Stimulated activated naive CD8-positive, alpha-beta T cell treated with anti-CD3 and anti-CD28 coated beads, Interleukin-15, Interleukin-2, amounts not matched to agents 100 ng/mL and 50 ng/mL, for 24 hours (primary cell): Measurements from ENCODE around the gene EFNB2.
A peak's percentile ranks its signal among the peaks of the same experiment; 100 is the strongest.

Source experiments
- H3K27ac Mint-ChIP-seq: one replicate; pipeline ENCODE4 v1.8.0; 2021; ENCODE audit warnings: mild to moderate bottlenecking, mixed read lengths
- H3K27me3 Mint-ChIP-seq: one replicate; pipeline ENCODE4 v1.8.0; 2021; ENCODE audit warnings: mixed read lengths
- H3K36me3 Mint-ChIP-seq: one replicate; pipeline ENCODE4 v1.8.0; 2021; ENCODE audit warnings: low read depth, mixed read lengths
- H3K4me1 Mint-ChIP-seq: one replicate; pipeline ENCODE4 v1.8.0; 2021; ENCODE audit warnings: low read depth, mixed read lengths
- H3K4me3 Mint-ChIP-seq: one replicate; pipeline ENCODE4 v1.8.0; 2021; ENCODE audit warnings: mild to moderate bottlenecking, mixed read lengths
- H3K9me3 Mint-ChIP-seq: one replicate; pipeline ENCODE4 v1.8.0; 2021; ENCODE audit warnings: mixed read lengths

EFNB2 gene

DNA sequence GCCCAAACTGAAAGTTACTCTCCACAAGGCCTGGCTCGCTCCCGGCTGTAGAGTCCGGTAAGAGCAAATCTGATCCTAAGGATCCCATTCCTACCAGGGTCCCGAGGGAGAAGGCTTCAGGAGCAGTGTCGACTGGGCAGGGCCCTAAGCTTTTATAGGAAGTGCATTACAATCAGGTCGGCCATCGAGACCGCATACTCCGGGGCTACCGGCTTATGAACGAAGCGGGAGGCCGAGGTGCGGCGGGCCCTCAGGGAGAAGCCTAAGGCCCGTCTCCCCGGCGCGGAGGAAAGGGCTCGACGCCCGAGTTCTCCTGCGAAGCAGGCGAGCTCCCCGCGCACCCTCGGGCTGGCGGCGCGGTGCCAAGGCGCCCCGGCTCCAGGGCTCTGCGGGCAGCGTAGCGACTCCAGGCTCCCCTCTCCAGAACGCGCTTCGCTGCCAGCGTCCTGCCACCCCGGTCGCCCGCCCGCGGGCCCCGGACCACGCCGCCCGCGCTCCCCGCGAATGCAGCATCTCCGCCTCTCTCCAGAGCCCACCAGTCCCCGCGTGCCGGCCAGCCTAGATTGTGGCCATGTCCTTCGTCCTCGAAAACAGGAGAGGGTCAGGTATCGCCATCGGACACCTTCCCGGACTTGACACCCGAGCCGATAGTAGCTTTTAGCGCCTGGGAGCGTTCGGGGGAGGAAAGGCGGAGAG lies 1.4 kb downstream of the EFNB2 start:
- Mint-ChIP-seq H3K4me3 (peak overlapping the region; percentile 57), H3K9me3 (no peaks in the 10 kb centered on the region), H3K4me1 (peaks cover 22% of the 10 kb centered on the region), H3K36me3 (no peaks in the 10 kb centered on the region), H3K27ac (no peak overlapping the region), H3K27me3 (peaks cover 44% of the 10 kb centered on the region)

DNA sequence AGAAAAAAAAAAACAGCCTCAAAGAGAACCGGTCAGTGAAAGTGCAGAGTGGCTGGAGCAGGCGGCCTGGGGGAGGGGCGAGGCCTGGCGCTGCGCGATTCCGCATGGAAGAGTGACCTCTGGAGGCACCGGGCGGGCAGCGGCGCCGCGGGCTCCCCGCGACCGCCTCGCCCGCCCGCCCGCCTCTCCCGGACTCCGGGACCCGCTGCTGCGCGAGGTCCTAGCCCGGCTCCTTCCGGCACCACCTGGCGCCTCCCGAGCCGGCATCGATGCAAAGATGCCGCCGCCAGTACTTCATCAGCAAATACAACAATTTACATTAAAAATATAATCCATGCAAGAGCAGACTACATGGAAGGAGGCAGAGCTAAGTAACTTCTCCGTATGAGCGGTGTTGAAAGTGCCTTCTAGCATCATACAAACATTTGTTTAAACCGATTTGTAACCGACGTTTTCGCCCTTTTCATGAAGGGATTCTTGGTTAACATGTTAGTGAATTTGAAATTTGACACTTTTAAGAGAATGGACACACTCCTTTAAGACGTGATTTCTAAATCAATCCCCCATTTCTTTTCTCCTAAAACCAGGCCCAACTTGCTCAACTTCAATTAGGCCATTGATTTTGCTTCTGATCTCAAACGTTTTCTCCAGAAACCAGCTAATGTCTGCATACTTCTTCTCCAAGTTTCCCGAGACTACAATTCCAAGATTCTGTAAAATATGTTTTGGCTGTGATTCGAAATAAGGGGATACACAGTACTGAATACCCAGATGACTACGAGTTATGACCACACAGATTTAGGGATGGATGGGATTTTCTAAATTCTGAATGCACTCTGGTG lies 2.1 kb downstream of the EFNB2 start:
- Mint-ChIP-seq H3K27ac (no peak overlapping the region), H3K36me3 (no peaks in the 10 kb centered on the region), H3K27me3 (peaks cover 50% of the 10 kb centered on the region), H3K4me3 (peak overlapping the region; percentile 57), H3K9me3 (no peaks in the 10 kb centered on the region), H3K4me1 (peaks cover 22% of the 10 kb centered on the region)

GRCh38 chr13:106532111-106532929 lies 3.1 kb downstream of the EFNB2 start:
- Mint-ChIP-seq H3K4me3 (peak overlapping the region; percentile 30), H3K4me1 (peaks cover 22% of the 10 kb centered on the region), H3K27ac (no peak overlapping the region), H3K27me3 (peaks cover 58% of the 10 kb centered on the region), H3K36me3 (no peaks in the 10 kb centered on the region), H3K9me3 (no peaks in the 10 kb centered on the region)

GRCh38 chr13:106530980-106531481 lies 4.4 kb downstream of the EFNB2 start:
- Mint-ChIP-seq H3K36me3 (no peaks in the 10 kb centered on the region), H3K4me1 (peaks cover 14% of the 10 kb centered on the region), H3K4me3 (no peak overlapping the region), H3K27ac (no peak overlapping the region), H3K27me3 (peaks cover 66% of the 10 kb centered on the region), H3K9me3 (no peaks in the 10 kb centered on the region)

DNA sequence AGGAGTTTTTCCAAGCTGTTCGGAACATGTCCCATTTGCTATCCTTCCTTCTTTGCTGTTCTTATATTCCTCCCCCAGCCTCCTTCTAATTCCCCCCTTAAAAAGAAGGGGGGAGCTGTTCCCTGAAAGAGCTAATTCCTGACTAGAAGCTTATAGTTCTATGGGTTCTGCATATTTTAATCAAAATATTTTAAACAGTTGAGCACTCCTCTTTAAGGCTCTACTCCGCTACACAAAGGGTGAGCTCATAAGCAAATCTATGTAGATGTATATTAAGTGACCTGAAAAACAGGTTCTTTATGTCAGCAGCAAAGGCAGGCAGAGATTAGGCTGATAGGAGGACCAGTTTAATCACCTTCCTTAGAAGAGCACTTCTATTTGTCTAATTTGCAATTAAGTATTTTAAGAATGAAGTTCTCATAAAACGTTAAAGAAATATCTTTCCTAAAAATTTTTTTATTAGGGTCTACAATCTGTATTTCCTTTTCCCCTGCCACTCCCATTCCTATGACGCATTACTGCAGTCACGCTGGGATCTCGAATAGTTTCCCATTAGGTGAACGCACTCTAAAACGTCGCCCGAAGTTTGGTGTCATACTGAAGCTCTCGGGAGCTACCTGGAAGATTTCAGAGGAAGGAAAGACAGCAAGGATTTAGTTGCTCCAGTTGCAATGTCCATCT lies 5.2 kb downstream of the EFNB2 start:
- no peaks in the 10 kb centered on the region for H3K9me3 Mint-ChIP-seq
- no peak overlapping the region for H3K4me3 Mint-ChIP-seq
- peaks cover 14% of the 10 kb centered on the region for H3K4me1 Mint-ChIP-seq
- H3K27ac Mint-ChIP-seq: no peak overlapping the region
- peaks cover 71% of the 10 kb centered on the region for H3K27me3 Mint-ChIP-seq
- H3K36me3 Mint-ChIP-seq: no peaks in the 10 kb centered on the region

DNA sequence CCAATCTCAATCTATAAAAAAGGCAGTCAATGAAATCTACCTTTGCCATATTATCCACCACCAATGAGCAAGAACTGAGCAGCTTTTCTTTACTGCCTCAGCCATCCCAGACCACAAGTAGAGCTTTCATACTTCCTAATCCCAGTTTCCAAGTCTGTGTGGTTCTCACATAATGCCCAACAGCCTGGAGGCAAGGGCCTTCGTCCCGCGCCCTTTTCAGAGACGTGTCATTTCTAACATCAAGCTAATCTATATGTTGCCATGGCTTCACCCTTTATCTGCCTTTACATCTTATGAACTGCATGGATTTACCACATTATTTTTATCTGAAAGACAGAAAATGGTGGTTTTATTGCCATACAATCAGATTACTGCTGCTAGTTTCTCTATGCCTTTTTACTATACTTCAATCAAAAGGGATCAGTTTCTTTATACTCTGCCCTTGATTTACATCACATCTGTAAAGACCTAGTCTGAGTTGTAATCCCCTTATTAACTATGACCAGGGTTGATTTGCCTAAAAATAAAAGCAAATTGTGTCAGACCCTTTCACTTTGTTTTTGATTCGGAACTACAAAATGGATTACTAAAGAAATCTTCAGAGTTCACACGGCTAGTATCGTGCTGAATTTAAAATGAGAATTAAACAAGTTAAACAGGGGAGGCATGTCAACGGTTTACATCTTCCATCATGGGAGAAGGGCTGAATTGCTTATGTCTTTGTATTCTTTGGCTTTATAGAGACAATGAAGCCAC lies 5.9 kb downstream of the EFNB2 start:
- H3K4me3 Mint-ChIP-seq: no peak overlapping the region
- peaks cover 14% of the 10 kb centered on the region for H3K4me1 Mint-ChIP-seq
- no peaks in the 10 kb centered on the region for H3K36me3 Mint-ChIP-seq
- H3K27me3 Mint-ChIP-seq: peaks cover 71% of the 10 kb centered on the region
- H3K9me3 Mint-ChIP-seq: no peaks in the 10 kb centered on the region
- no peak overlapping the region for H3K27ac Mint-ChIP-seq

DNA sequence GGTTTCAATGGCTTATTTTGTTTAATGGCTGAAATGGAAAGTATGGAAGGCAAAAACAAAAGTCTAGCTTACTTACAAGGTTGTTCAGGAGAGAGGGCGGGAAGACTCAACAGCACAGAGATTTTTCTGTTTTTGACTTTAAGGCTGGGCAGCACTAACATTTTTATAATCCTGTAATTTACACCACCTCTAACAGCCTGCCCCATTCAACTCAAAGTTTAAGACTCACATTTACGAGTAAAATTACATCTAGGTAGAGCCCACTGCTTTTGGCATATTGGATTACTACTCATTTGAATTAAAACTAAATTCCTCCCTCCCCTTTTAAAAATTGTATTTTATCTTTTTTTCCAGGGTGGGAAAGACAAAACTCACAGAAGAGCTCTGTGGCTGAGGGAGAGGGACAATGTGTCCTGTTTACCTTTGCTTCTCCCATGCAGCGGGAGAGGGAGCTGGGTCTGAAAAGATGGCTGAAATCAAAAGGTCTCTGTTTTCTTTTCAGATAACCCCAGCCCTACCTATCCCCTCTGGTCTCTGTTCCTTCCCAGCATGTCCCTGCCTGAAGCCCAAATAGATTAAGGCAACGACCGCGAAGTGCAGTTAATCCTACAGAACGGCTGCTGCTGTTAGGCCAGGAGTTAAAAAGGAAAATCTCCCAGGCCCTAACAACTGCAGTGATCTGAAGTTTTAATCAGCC lies 6.6 kb downstream of the EFNB2 start:
- no peaks in the 10 kb centered on the region for H3K36me3 Mint-ChIP-seq
- H3K27me3 Mint-ChIP-seq: peaks cover 72% of the 10 kb centered on the region
- H3K9me3 Mint-ChIP-seq: no peaks in the 10 kb centered on the region

DNA sequence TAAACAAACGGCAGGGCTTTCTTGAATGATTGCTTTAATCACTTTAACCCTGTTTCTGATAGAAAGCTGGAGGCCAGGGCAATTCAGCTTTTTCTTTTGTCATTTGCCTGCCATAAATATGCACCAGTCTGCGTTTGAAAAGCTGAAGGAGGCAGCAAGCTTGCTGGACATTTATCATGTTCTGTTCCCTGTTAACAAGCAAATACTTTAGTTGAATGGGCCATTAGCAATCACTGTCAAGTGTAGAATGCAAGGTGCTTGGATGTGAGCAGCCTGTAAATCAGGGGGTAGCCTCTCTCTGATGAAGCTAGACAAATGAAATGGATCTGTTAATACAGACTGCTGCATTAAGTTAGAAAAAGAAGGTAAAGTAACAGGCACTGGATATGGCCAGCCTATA lies 7.6 kb downstream of the EFNB2 start:
- no peaks in the 10 kb centered on the region for H3K9me3 Mint-ChIP-seq
- no peak overlapping the region for H3K27ac Mint-ChIP-seq
- no peak overlapping the region for H3K4me3 Mint-ChIP-seq
- H3K4me1 Mint-ChIP-seq: peaks cover 4% of the 10 kb centered on the region
- peaks cover 74% of the 10 kb centered on the region for H3K27me3 Mint-ChIP-seq
- no peaks in the 10 kb centered on the region for H3K36me3 Mint-ChIP-seq

More for the DNA sequence above, 6.6 kb downstream of the EFNB2 start:
- Mint-ChIP-seq H3K27ac (no peak overlapping the region), H3K4me1 (peaks cover 12% of the 10 kb centered on the region), H3K4me3 (no peak overlapping the region)

DNA sequence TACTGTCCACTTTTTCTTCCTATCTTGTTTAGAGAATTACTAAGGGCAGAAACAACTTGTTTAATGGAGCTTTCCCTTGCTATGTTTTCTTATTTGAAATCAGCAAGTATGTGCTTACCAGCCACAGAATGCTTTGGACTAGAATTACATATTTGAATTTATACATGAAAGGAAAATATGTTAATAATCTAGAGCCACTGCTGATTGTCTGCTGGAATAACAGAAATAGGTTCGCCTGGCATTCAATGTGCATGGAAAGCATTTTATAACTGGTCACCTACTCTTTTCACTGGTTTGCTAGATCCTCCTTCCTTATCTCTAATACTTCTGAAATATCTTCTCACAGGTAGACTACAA lies 8.0 kb downstream of the EFNB2 start:
- H3K27me3 Mint-ChIP-seq: peaks cover 73% of the 10 kb centered on the region
- H3K4me3 Mint-ChIP-seq: no peak overlapping the region
- H3K9me3 Mint-ChIP-seq: no peaks in the 10 kb centered on the region
- no peaks in the 10 kb centered on the region for H3K36me3 Mint-ChIP-seq
- H3K4me1 Mint-ChIP-seq: no peaks in the 10 kb centered on the region
- no peak overlapping the region for H3K27ac Mint-ChIP-seq

DNA sequence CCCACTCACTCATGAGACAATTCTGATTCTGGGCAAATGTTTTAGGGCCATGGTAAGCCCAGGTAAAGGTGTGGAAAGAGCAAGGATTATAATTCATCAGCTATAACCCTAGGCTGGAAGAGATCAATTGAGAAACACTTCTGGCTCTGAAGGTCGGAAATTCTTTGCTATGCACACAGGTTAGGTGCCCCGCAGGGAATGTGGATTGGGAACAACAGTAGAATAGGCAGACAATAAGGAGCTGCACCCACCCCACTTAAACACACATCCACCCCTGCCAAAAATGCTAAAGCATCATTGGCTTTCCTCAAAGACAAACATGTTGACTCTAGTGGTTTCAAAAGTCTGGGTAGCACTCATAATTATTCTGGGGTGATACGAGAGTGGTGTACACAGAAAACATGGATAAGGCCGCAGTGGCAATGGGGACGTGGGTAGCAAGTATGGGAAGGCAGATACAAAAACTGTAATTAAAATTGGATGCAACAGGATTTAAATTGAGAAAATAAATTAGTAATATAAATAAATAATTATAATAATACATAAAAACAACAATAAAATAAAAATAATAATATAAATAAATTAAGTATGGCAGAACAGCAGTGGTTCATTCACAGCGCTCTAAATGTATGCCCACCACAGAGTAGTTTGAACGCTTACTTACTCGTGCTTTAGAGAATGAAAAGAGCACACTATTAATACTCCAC lies 8.6 kb downstream of the EFNB2 start:
- H3K4me3 Mint-ChIP-seq: no peak overlapping the region
- peaks cover 71% of the 10 kb centered on the region for H3K27me3 Mint-ChIP-seq
- H3K36me3 Mint-ChIP-seq: no peaks in the 10 kb centered on the region
- H3K4me1 Mint-ChIP-seq: no peaks in the 10 kb centered on the region
- H3K27ac Mint-ChIP-seq: no peak overlapping the region
- H3K9me3 Mint-ChIP-seq: no peaks in the 10 kb centered on the region

GRCh38 chr13:106525865-106526264 lies 9.6 kb downstream of the EFNB2 start:
- Mint-ChIP-seq H3K36me3 (no peaks in the 10 kb centered on the region), H3K9me3 (no peaks in the 10 kb centered on the region), H3K27ac (no peak overlapping the region), H3K27me3 (peaks cover 68% of the 10 kb centered on the region), H3K4me3 (no peak overlapping the region), H3K4me1 (no peaks in the 10 kb centered on the region)

- peaks cover 51% of the 10 kb centered on the region for H3K27me3 Mint-ChIP-seq
- H3K27ac Mint-ChIP-seq: no peak overlapping the region
- no peaks in the 10 kb centered on the region for H3K4me1 Mint-ChIP-seq
- H3K4me3 Mint-ChIP-seq: no peak overlapping the region
- H3K9me3 Mint-ChIP-seq: no peaks in the 10 kb centered on the region
- no peaks in the 10 kb centered on the region for H3K36me3 Mint-ChIP-seq
These were observed 11.4 kb downstream of the EFNB2 start for GRCh38 chr13:106524108-106524507.

- H3K27ac Mint-ChIP-seq: no peak overlapping the region
- H3K4me3 Mint-ChIP-seq: no peak overlapping the region
- no peaks in the 10 kb centered on the region for H3K4me1 Mint-ChIP-seq
- H3K27me3 Mint-ChIP-seq: peaks cover 48% of the 10 kb centered on the region
- H3K9me3 Mint-ChIP-seq: no peaks in the 10 kb centered on the region
- H3K36me3 Mint-ChIP-seq: no peaks in the 10 kb centered on the region
These were observed 11.9 kb downstream of the EFNB2 start for GRCh38 chr13:106523576-106523975.
